Stimulated activated CD4-positive, alpha-beta T cell treated with anti-CD3 and anti-CD28 coated beads, Interleukin-12 subunit alpha, Interleukin-12 subunit beta, amount 100 ng/mL, for 48 hours (primary cell): ENCODE results near the gene FUNDC2.

Experiments used
- DNase-seq, 3 donors: peaks; one replicate each; pipeline ENCODE4 v3.0.0-alpha.2; 2020; ENCODE audit warnings: low read depth in 2 of 3, low spot score in 1 of 3

FUNDC2 gene

GRCh38 chrX:155023907-155024833, 2.5 kb upstream of the FUNDC2 start:
- no peak for DNase-seq

DNA sequence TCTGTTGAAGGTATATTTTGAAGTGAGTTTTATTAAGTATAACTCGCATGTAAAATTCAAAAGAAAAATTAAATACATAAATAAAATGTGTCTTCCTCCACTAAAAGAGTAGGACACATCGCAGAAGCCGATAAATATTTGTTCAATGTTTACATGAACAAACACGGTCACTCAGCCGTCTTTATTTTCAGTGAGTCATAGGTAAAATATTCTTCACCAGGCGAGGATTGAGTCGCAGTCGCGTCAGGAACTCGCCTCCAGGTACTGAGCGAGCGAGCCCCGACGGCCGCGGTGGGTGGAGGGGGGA, 271 bp upstream of the FUNDC2 start:
- DNase-seq: no peak

DNA sequence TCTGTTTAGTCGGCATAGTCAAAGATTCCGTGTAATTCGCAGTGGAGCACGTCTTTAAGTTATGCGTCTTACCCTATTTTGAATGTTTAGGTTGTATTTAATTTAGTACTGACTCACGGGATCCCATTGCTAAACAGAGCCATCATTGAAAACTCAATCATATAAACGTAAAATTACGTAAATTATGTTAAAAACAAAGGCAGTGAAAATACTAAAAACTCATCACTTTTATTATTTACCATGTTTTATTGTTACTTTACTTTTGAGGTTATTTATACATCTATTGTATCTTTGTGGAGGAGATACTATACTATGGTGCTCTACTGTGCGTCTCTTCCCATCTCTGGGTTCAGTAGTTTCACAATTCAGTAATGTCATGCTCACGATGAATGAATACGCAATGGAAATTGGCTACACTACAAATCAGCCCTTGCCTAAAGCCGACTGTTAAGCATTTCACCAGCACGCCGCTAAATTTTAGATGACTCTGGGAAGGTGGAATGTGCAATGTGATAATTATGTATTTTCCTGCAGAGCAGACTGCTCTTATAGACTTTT, 944 bp downstream of the FUNDC2 start:
- peak in 1 of 3 donors; percentile 15 for DNase-seq

GRCh38 chrX:155028129-155028528, 1.5 kb downstream of the FUNDC2 start:
- no peak for DNase-seq

DNA sequence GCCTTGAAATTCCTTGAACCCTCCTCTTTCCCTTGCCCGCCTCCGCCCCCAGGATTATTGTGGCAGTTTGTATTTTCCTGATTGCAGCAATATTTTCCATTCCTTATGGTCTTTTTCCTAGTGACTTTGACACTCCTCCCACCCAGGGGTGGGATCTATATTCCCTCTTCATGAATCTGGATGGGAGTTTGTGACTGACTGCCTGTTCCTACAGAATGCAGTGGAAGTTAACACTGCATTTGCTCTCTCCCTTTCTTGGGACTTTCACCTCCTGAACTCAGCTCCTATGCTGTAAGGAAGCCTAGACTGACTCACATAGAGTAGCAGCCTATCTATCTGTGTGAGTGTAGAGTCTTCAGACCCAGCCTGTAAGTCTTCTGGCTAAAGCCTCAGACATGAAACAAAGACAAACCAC, 2.2 kb downstream of the FUNDC2 start:
- no peak for DNase-seq

GRCh38 chrX:155031657-155032056, 5.0 kb downstream of the FUNDC2 start:
- DNase-seq: no peak

- DNase-seq: no peak
Measured at GRCh38 chrX:155035688-155036087, 9.0 kb downstream of the FUNDC2 start.

GRCh38 chrX:155046129-155046810, 19.6 kb downstream of the FUNDC2 start:
- no peak for DNase-seq

- DNase-seq: no peak
Measured at GRCh38 chrX:155046811-155047528, 20.3 kb downstream of the FUNDC2 start.

DNA sequence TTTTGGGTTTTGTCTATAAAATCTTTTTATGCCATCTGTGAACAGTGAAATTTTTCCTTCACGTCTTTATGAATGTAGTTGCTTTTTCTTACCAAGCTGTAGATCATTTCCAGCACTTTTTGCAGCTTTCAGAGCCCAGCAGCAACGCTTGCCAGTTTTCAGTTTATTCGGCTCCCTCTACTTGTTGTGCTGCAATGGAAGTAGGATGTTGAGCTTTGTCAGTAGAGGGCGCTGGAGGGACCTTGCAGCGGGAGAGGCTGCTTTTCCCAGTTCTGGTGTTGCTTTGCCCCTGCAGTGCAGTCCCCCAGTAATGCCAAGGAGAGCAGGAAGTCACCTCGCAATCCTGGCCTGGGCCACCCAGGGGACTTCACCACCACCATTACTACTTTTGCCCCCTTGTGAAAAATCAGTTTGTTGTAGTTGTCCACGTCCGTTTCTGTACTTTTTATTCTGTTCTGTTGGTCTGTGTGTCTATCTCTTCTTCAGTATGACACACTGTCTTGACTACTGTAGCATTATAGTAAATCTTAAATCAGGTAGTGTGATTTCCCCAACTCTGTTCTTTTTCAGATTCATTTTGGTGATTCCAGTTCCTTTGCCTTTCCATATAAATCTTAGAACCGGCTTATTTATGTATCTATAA, 22.5 kb downstream of the FUNDC2 start:
- DNase-seq: peak in 2 of 3 donors; percentile 38 to 50

DNA sequence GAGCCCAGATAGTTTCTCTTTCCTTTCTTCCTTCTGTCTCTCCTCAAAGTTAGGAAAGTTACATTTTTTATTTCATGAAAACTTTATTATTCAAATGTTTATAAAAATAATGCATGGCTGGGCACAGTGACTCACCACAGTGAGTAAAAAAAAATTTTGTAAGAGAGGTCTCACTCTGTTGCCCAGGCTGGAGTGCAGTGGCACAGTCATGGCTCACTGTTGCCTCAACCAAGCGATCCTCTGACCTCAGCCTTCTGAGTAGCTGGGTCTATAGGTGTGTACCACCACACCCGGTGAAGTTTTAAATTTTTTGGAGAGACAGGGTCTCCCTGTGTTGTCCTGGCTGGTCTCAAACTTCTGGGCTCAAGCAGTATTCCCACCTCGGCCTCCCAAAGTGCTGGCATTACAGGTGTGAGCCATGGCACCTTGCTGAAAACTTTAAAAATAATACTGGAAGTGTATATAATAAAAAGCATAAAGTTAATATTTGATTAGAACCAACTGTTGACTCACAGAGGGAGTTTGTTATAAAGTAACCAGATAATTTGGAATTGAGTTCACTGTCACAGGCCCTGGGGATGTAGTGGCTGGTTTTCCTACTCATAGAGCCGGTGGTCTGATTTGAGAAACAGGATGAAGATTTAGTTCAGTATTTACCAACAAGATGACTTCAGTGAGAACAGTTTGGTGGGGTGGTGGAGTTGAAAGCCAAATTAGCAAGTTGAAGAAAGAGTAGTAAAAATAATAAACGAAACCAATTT, 26.3 kb downstream of the FUNDC2 start:
- DNase-seq: no peak

DNA sequence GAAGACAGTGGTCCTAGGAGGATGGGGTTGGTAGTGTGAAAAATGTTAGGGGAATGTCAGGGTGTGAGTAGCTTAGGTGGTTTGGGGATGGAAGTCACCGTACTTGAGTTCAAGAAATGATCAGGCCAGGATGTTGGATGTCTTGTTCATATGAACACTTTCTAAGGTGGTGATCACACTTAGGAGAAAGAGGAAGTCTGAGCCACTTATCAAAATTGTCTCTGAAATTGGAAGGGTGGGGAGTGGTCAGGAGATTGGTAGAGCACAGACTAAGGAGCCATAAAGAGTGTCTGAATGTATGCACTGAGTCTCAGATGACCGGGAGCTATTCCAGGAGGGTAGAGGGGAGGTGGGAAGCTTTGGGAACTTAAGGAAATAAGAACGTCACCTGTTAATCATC, 27.0 kb downstream of the FUNDC2 start:
- no peak for DNase-seq

GRCh38 chrX:155054255-155054654, 27.6 kb downstream of the FUNDC2 start:
- DNase-seq: no peak

DNA sequence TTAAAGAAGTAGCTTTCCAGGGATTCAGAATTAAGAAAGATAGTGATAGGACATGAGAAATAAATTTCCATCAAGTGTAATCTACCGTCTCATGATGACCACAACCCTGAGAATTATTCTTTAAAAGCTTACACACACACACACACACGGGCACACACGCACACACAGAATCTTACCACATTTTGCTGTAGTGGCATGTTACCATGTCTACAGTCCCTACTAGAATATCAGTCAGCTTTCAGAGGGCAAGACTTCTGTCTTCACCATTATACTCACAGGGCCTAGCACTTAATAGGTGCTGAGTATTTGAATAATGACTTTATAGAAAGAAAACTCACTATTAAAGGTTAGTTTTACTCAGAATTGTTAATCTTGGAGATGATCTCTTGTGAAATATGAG, 28.9 kb downstream of the FUNDC2 start:
- DNase-seq: no peak

DNA sequence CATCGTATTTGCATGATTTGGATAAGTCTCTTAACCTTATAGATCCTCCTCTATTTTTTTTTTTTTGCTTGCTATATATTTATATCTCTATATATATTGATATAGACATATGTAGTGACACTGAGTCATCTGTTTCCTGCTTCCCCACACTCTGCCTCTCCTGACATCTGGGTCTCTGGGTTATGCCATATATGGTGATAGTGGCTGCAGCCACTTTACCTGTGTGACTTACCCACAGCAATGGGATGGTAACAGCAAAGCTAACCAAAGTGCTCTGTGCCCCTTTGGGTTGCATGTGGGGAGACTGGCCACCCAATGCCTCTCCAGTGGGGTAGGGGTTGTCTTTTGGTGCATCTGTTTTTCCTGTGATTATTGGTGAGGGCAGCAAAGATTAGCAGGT, 29.8 kb downstream of the FUNDC2 start:
- DNase-seq: no peak

DNA sequence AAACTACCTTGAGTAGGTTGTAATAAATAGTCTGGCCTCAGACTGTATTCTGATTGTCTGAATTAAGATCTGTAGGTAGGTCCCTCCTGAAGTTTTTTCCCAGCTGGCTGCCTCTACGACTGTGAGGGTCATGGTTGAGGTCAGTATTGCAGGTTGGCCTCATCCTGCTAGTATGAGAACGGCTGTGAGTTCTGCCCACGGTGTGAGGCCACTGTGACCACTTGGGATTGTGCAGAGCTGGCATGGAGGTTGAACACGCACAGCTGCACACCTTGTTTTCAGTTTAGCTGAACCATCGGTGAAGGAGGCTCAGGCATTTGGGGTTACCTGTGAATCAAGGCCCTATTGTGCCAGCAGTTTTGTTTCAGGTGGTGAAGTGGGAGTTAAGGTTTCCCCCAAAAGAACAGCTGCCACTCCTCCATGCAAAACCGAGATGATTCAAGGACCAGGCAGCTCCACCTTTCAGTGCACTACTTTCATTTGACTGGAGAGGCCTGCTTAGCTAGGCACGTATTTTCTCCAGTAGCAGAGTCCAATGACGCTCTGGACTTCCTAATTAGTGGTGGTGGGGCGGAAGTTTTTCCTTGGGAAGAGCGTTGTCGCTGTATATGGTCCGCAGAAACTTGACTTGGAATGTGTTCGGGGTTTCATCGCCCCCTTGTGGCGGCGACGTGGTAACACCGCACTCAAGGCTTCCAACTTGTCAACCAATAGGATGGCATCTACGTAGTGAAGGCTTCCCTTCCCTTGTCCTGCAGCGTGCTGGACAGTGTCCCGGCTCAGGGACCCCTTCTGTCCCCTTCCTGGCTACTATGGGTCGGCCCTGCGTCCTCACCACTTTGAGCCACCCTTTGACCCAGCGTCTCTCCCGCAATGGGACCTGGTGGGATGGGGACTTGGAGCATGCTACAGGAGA, 30.5 kb downstream of the FUNDC2 start:
- DNase-seq: peak in 1 of 3 donors; percentile 37

DNA sequence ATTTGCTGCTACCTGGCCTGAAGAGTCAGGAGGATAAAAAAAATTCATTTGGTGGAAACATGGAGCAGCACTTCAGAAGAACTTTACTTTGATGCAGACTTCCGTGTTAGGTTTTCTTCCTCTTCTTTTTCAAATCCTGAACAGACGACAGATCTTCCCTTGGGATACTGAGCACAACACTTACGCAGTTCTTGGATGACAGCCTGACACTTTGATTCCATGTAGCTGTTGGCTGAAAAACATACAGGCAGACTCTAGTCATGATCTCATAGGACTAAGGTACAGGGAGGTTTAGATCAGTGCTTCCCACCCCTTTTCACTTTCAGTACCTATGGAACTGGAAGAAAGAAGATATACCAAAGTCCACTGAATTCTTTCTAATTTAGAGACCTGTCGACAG, 35.1 kb downstream of the FUNDC2 start:
- DNase-seq: no peak

- DNase-seq: no peak
Measured at GRCh38 chrX:155065035-155065734, 38.5 kb downstream of the FUNDC2 start.

DNA sequence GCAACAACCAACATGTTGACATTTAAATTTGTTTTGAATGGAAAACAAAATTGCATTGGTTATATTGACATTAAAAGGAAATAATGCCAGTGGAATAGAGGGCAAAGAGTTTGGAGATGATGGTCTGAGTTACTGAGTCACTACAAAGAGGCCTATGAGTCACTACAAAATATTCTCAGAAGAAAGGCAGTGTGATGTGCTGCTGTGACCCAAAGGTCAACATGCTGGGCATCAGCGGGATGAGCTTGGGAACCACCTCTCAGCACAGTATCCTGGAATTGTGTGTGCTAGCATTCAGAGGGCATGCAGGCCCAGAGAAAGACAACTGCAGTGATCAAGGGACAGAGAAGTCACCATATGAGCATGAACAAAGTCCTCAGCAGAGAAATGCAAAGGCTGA, 41.5 kb downstream of the FUNDC2 start:
- DNase-seq: no peak
